Activated CD8-positive, alpha-beta memory T cell treated with anti-CD3 and anti-CD28 coated beads, Interleukin-2, amount 50 U/mL, for 4 hours (primary cell): ENCODE results near the gene OPCML.

Experiments
- DNase-seq: peaks from one replicate; pipeline ENCODE4 v3.0.0-alpha.2; 2020

The OPCML gene

DNA sequence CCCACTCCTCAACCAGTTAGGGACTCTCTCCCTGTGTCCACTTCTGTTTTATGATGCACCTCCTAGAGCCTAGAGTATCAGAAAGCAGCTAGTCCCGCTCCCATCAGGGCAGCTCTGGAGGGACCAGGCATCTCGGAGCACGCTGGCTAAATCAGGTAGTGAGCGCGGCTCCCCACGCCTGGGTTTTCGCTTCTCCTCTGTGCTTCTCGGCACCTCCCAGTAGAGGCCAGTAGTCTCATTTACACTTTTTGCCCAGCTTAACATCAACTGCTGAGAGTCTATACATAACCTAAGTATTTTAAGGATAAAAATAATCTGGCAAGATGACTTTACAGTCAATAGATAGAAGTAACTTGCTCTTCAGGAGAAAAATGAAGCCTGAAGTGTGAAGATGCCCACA lies 473.8 kb downstream of the OPCML start:
- no peak for DNase-seq

DNA sequence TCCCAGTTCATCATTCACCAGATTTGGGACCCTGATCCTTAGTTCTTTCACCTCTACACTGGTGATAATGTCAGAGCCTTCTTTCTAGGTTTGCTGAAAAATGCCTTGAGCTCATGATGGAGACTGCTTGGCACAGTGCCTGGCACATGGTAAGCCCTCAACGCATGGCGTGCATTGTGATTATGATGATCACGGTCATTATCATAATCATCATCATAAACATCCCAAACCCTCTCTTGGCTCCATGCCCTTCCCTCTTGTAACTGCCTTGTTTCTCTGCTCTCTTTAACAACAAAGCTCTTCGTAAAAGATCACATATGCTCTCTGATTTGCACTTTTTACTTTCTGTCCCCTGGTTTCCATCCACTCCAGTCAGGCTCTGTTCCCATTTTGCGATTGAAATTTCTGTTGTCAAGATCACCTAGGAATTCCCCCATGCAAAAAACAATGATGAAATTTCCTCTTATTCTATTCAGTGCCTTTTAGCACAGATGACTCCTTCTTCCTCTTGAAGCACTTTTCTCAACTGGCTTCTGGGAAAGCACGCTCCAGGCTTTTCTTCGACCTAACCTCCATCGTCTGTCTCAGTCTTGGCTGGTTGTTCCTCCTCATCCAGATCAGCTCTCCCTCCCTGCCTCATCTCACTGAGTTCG lies 479.1 kb downstream of the OPCML start:
- no peak for DNase-seq

DNA sequence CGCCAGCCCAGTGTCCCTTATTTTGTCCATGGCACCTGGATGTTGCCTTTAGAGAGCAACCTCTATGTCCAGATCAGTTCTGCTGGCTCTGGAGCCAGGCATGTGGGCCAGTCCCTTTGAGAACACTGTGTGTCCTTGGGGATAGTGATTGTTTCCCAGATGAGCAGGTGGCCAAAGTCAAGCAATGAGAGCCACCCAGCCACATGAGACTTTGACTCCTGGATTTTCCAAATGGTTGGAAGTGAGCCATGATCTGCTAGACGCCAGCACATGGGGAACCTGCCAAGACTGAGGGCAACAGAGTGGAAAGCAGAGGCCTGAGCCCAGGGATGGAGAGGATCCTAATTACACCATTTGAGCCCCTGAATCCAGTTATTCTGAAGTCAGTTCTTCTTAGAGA lies 479.8 kb downstream of the OPCML start:
- no peak for DNase-seq

- no peak for DNase-seq
These were observed 482.9 kb downstream of the OPCML start for GRCh38 chr11:133049244-133050019.

- no peak for DNase-seq
These were observed 484.0 kb downstream of the OPCML start for GRCh38 chr11:133048270-133048669.

GRCh38 chr11:133047771-133048115 lies 484.6 kb downstream of the OPCML start:
- DNase-seq = no peak

GRCh38 chr11:133047036-133047770 lies 485.1 kb downstream of the OPCML start:
- no peak for DNase-seq

DNA sequence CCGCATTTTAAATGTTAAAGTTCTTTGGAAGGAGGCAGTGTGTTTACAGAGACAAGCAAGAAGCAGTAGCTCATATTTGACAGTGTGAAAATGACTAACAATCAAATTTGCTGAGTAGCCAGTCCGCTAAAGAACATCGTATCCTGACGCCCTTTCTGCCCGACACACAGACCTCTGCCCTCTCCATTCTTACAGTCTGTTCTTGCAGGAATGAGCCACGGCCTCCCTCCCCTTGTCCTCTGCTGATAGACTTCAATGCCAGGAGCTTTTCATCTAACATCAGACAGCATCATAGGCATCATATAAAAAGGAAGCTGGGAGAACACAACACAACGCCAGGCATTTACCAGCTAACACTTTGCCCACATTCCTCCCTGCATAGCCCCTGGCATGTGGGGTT lies 486.0 kb downstream of the OPCML start:
- no peak for DNase-seq

DNA sequence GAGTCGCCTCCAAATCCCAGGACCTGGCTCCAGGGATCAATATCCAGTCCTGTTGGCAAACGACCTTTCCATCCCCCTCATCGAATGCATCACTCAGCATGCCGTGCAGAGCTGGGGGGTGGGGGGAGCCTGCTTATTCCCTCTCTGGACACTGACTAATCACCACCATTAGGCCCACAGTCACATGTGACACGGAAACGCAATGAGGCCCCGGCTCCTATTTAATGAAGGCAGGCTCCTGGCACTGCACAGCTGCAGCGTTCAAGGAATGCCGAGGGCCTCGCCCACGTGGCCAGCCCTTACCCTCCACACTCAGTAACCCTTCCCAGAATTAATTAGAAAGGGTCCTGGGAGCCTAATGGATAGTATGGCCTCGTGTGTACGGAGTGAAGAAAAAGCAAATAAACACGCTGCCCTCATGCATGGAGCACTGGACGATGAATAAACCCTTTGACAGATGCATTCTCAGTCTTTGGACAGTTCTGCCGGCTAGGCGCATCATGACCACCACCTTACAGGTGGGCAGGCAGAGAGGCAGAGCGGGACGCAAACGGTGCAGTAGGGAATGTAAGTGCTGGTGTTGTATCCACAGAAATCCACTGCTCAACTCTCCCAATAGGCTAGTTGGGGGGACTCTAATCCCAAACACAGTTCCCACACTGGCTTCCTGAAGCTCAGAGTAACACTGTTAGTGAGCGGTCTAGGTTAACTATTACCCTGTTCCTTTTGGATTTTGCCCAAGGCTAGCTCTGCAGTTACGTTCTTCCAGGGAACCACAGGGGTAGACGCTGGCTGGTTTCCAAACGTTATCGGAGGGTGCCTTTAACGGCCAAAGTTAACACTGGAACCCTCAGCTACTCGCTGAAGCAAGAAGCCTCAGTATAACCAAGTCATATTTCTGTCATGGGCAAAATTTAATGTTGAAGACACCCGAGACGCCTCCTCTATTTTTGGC lies 490.1 kb downstream of the OPCML start:
- DNase-seq = no peak

- DNase-seq = no peak
These were observed 491.1 kb downstream of the OPCML start for GRCh38 chr11:133041181-133041580.

GRCh38 chr11:133040289-133040900 lies 491.9 kb downstream of the OPCML start:
- DNase-seq = no peak

- no peak for DNase-seq
These were observed 493.5 kb downstream of the OPCML start for GRCh38 chr11:133038850-133039249.

DNA sequence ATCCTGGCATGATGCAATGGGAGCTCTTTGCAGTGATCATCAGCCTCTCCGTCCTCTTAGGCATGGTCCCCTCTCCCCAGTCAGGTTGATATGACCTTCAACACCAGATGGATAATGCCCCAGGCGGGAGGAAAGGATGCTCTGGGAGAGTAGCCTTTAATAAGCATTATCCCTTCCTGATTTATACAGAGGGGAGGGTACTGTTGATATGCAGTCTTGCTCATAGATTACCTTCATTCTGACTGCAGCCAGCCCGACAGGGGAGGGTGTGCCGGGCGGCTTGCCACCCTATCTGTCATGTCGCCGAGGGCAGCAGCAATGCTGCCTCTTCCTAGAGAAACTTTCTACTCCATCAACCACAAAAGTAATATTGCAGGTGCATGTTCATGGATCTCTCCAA lies 497.4 kb downstream of the OPCML start:
- DNase-seq = no peak

DNA sequence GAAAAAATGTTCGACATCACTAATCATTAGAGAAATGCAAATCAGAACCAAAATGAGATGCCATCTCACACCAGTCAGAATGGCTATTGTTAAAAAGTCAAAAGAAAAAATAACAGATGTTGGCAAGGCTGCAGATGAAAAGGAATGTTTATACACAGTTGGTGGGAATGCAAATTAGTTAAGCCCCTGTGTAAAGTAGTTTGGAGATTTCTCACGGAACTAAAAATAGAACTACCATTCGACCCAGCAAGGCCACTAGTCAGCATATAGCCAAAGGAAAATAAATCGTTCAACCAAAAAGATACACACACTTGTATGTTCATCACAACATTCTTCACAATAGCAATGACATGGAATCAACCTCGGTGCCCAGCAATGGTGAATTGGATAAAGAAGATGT lies 503.2 kb downstream of the OPCML start:
- DNase-seq = no peak

- no peak for DNase-seq
These were observed 505.3 kb downstream of the OPCML start for GRCh38 chr11:133026952-133027351.

DNA sequence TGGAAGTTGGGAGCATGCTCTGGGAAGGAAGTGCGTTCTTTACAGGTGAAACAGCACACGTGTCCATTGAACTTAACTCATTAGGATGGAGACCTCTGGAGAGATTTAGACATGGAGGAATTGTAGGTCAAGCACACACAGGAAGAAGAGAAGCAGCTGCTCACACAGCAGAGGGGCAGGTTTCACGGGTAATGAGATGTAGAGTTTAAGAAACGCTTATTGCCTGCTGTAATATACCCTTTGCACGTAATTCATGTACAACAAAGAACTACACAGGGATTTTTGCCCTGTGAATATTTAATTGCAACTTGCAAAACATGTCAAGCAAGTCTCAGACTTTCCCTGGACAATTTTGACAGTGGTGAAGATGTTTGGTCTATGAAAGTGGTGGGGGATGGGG lies 508.0 kb downstream of the OPCML start:
- DNase-seq = no peak

DNA sequence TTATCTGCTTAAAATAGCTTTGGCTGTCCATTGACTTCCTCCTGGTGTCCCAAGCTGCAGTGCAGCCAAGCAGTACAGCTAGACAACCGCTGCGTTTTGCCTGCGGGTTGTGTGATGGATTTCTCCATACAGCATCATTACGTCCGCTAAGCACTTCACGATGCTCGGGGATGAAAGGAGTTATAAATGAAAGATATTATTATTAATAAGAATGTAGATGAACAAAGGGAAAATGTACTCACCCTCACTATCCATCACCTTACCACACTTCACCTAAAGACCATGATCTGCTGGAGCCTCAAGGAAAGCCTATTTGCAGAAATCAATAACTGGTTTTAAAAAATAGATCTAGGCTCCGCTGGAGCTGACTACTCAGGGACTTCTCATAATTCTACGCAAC lies 509.1 kb downstream of the OPCML start:
- DNase-seq = no peak

- no peak for DNase-seq
These were observed 510.7 kb downstream of the OPCML start for GRCh38 chr11:133021553-133021952.

- DNase-seq = no peak
These were observed 512.0 kb downstream of the OPCML start for GRCh38 chr11:133020372-133020714.

GRCh38 chr11:133019545-133020371 lies 512.5 kb downstream of the OPCML start:
- no peak for DNase-seq

DNA sequence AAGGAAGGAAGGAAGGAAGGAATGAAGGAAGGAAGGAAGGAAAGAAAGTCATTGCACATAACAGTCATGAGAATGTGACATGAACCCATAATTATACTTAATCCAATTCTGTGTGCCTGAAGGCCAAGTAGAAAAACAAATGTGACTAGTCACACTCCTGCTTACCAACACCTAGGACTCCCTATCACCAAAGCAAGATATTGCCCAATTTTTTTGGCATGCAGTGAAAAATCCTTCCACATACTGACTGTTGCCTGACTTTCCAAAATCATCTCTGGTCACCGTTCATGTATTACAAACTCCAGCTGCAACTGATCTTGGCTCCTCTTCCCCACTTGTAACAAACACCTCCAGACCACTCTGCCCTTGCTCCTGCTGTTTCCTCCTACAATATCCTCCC lies 516.8 kb downstream of the OPCML start:
- DNase-seq = no peak

GRCh38 chr11:133014337-133014736 lies 518.0 kb downstream of the OPCML start:
- no peak for DNase-seq
